IPS-18c (cell line): ENCODE measurements around the gene ABCA9.

Source experiments
- H3K4me3 ChIP-seq: 2 replicates; pipeline ENCODE4 v1.7.0; 2013; ENCODE audit warnings: low read depth, mild to moderate bottlenecking, low read length, moderate library complexity; ENCODE audit not compliant: insufficient read depth
- H3K9me3 ChIP-seq: one replicate; pipeline ENCODE4 v1.6.1; 2013; ENCODE audit warnings: mild to moderate bottlenecking, low read length, moderate library complexity; ENCODE audit not compliant: control insufficient read depth, insufficient read depth

Gene ABCA9

DNA sequence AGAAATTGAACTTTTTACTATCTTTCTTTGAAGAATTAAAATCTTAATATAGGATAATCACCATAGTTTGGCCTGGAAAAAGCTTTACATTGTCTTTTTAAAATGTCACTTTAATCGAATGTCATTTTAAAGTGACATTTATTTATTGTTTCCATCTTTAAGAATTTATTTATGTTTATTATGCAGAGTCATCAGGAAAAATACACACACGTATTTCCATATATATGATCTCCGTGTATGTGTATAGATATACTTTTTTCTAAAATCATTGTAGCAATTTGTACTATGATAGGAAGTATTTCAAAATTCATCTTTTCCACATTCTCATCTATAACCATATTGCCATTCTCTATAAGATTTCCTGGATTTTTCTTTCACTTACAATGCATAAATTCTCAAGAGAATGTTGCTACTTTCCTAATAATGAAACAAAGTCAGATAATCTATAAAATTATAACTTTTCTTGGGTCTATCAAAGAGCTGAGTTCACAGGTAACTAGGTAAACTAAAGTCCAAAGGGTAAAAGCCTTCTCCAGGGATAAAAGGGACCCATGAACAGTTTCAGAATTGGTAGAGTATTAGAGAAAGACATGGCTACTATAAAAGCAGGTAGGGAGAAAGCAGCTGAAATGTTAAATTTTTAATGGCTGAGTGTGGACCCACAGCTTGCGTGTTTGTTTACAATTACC lies 117.5 kb downstream of the ABCA9 start:
- H3K4me3 ChIP-seq = no peak overlapping the region

DNA sequence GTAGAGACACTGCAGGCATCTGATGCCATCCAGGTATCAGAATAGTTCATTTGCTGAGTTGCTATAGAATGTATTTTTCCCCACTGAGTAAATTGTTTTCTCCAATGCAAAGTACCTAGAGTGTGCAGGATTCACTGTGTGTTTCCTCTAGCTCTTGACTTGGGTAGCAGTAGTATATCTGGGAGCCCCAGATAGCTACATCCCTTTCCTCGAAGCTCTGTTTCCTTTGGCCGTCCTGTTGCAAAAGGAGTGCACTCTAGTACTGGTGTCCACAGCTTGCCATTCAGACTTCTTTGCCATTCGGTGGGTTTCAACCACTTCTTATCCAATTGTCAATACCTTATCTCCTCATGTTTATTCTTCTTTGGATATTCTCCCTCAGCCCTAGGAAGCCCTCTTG lies 118.3 kb downstream of the ABCA9 start:
- no peaks in the 10 kb centered on the region for H3K9me3 ChIP-seq
- no peak overlapping the region for H3K4me3 ChIP-seq

More for the DNA sequence above, 117.5 kb downstream of the ABCA9 start:
- no peaks in the 10 kb centered on the region for H3K9me3 ChIP-seq

DNA sequence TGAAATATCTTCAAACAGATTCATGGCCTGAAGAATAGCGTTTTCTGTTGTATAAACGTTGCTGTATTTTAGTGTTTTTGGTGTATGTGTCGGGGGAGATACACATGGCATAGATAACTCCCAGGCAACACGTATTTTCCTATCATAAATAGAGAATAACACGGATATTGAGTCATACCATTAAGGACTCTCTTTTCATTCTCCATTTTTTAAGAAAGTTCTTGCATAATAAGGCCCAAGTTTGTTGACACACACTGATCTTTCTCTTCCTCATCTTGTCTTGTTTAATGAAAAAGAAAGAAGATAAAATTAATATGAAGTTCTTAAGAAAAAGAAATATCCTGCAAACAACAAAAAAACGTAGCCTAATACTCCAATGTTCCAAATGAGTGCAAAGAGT lies 119.0 kb downstream of the ABCA9 start:
- Histone ChIP-seq H3K4me3 (no peak overlapping the region), H3K9me3 (no peaks in the 10 kb centered on the region)

DNA sequence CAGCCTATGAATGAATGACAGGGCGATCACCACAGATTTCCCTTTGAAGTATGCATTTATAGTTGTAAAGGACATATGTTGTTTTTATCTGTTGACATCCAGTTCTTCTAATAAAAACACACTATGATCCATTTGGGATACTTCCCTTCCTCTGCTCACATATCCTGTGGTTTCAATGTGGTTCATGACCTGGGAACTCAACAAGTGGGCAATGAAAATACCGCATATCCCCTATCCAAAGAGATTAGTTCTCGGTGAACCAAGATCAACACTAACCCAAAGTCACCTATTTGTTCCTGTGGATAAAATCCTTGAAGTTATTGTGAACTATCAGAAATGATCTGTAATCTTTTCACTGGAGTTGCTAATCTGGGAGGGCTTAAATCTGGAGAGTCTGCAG lies 121.5 kb downstream of the ABCA9 start:
- Histone ChIP-seq H3K9me3 (no peaks in the 10 kb centered on the region), H3K4me3 (no peak overlapping the region)

DNA sequence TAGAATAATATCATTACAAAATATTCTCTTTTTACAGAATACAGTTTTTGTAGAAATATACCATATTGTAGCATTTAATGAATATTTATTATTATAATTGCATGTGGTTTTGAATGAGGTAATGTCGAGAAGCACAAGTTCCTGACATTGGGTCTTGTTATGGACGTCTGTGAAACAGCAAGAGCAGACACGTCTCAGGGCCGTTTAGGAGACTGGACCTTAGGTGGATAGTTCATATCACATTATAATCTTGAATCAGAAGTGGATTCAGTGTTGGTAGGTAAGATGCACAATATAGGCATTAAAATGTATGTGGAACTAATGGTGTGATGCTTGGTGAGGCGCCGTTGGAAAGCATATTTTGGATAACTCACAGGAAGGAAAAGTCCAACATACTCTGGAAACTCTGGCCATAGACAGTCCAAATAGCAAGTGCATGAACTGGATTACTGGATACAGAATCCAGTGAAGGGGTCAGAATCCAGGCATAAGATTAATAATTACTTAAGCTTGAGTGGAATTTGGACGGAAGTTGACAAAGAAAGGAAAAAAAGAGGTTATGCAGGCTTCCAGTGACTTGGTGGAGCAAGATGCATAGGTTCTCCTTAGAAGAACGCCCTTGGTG lies 122.7 kb downstream of the ABCA9 start:
- Histone ChIP-seq H3K4me3 (no peak overlapping the region), H3K9me3 (no peaks in the 10 kb centered on the region)

DNA sequence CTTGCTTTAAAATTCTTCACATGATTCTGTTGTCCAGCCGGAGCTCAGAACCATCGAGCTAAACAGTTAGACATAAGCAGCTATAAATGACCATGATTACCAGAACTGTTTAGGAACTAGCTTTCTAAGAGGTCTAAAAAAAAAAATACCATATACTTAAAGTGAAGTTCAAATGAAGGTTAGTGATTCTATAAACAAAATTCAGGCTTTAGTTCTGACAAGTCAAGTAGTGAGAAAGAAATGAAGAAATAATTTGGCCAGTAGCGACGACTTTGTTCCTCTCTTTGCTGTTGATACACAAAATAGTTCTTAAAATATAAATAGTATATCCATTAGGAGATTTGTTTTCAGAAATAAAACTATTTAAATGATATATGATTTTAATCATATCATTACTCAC lies 133.2 kb downstream of the ABCA9 start:
- H3K4me3 ChIP-seq = no peak overlapping the region
- H3K9me3 ChIP-seq = no peaks in the 10 kb centered on the region

DNA sequence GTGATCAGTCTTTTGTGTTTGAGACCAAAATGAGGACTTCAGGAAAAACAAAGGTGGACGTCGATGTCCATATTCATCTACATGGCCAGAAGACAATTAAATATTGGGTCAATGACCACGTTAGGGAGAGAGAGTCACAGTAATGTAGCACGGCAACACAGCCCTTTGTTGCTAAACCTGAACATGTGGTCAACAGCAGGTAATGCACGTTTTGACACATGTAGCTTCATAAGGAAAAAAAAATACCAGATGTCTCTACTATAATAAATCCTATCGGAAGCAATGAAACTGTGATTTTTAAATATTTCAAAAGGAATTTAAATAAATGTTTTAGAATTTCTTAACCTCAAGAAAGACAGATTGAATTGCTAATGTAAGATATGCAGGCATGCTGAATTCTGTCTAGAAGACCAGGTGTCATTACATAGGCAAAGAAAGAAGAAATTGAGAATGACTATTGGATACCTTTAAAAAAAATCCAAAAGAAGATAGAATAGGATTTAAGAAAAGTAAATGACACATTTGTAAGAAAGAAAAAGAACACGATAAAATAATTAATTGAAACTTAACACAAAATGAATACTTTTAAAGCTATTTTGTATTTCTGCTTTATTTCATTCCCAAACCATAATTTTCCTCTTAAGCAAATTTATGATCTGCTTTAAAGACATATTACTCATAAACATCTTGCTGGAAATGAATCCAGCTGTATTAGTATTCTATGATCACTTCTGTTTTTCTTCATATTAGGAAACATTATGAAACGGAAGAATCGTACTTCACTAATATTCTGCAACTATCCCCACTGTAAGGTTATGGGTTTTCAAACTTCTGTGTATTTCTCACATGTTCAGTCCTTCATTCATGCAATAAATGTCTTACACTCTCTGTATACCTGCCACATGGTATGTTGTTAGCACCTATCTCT lies 135.7 kb downstream of the ABCA9 start:
- Histone ChIP-seq H3K4me3 (no peak overlapping the region), H3K9me3 (no peaks in the 10 kb centered on the region)
